Measurements from ENCODE around the gene PHLDB2. TPM values are rescaled to one million over a fixed set of nuclear protein-coding genes. Genes with fewer than 3 reads are reported as not detected.

The PHLDB2 gene
- total RNA-seq = 10 to 100 TPM; 23.5 to 81.5 (median 26.2) TPM

DNA sequence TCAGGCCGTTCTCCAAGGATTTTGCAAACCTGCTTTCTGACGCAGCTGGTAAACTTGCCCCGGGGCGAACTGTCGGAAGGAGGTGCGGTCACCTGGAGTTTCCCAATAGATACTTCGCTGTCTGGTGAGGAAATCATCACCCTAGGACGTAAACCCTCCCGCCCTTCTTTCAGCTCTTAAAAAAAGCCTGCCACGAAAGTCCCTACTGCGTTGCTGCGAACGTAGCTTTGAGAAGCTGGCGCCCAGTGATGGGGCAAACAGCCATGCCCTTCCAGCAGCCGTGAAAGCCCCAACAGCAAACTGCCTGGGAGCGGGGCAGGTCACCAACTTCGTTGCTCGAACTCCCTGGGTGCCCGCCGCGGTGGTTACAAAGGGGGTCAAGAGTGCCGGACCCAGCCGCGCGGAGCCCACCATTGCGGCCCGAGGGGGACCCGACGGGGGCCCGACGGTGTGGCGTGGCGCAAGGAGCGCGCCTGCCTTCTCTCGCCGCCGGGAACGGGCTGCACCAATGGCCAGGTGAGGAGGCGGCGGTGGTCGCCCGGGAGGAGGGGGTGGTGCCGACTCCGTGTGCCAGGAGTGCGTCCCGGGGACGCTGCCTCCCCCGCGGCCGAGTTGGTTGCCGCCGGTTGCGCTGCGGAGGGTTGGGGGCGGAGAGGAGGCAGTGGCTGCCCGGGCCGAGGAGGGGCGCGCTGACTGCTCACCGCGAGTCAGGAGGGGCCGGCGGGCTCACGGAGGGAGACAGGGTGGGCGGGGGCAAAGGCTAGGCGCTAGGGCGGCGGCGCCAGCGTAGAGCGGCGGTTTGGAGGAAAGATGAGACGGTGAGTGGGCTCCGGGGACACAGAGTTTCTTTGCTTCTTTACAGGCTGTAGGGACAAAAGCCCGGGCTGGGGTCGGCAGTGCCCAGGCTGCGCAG is at the start of gene PHLDB2:
PHLDB2 (plus strand) TSS at position 205 of the 913 bp plus-strand sequence. CDS start 24,813 bp downstream, outside the sequence.
- 0 to 1% methylated on average over 26 to 36 of the region's 78 CpGs for WGBS, 2 donors
- peak within 1 kb of the TSS; percentile 74 for H3K4me3 ChIP-seq (ENCODE audit: low read depth, poor library complexity, severe bottlenecking)
- TF ChIP-seq CTCF (IDR thresholded peaks at IDR 0.05) (peak in 1 of 3 donors; percentile 24), POLR2A (IDR thresholded peaks at IDR 0.05) (no peak)
- DNase-seq (ENCODE audit: low spot score in 2 of 2) = peak; percentile 84 to 95
- intact Hi-C loops (cut with DNase I; ENCODE audit: low total_unique reads) = no loop called here

GRCh38 chr3:111810909-111811308 is 48.2 kb upstream of the PHLDB2 start:
- TF ChIP-seq POLR2A (IDR thresholded peaks at IDR 0.05) = no peak
- TF ChIP-seq CTCF (IDR thresholded peaks at IDR 0.05) = no peak
- no peak overlapping the region for H3K4me3 ChIP-seq (ENCODE audit: low read depth, poor library complexity, severe bottlenecking)
- DNase-seq (ENCODE audit: low spot score in 2 of 2) = no peak
- intact Hi-C loops (cut with DNase I; ENCODE audit: low total_unique reads) = no loop called here

DNA sequence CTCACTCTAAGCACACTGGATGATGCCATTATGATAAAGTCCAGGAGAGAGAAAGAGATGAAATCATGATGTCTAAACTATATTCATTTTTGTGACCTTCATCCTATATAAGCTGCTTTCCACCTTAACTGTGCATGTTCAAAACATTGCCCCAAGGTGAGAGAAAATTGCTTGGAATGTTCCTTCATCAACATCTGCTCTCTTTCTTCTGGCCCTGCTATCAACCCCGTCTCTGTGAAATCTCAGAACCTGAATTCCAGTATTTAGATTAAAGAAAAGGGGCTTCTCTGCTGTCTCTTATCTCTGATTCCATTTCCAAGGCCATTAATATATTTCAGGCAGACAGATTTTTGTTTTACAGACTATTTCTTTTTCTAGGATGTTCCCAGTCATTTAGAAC is 47.3 kb upstream of the PHLDB2 start:
- no peak for DNase-seq (ENCODE audit: low spot score in 2 of 2)
- H3K4me3 ChIP-seq (ENCODE audit: low read depth, poor library complexity, severe bottlenecking) = no peak overlapping the region
- TF ChIP-seq POLR2A (IDR thresholded peaks at IDR 0.05) = no peak
- TF ChIP-seq CTCF (IDR thresholded peaks at IDR 0.05) = no peak
- 59 to 63% methylated on average over 1 of the region's 1 CpG for WGBS, 2 donors
- intact Hi-C loops (cut with DNase I; ENCODE audit: low total_unique reads) = no loop called here

DNA sequence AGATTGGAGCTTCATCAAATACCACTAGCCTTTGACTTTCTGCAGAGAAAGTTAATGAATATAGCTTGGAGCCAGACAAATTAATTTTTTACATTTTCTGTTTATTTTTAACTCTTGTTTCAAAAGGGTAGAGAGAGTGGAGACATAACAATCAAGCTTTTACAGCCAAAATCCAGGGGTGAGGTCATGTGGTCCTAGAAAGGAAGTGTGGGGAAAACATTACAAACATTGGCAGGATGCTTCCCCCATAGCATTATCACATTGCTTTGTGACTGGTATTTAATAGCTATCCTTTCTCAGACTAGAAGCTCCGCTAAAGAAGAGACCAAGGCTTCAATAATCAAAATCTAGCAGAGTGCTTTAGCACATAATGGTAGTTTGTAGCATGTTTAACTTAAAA is 46.4 kb upstream of the PHLDB2 start:
- no peak for TF ChIP-seq CTCF (IDR thresholded peaks at IDR 0.05)
- TF ChIP-seq POLR2A (IDR thresholded peaks at IDR 0.05) = no peak
- no peak for DNase-seq (ENCODE audit: low spot score in 2 of 2)
- 77 to 85% methylated on average over 1 of the region's 1 CpG for whole genome bisulfite sequencing, 2 donors
- intact Hi-C loops (cut with DNase I; ENCODE audit: low total_unique reads) = no loop called here
- no peak overlapping the region for H3K4me3 ChIP-seq (ENCODE audit: low read depth, poor library complexity, severe bottlenecking)

DNA sequence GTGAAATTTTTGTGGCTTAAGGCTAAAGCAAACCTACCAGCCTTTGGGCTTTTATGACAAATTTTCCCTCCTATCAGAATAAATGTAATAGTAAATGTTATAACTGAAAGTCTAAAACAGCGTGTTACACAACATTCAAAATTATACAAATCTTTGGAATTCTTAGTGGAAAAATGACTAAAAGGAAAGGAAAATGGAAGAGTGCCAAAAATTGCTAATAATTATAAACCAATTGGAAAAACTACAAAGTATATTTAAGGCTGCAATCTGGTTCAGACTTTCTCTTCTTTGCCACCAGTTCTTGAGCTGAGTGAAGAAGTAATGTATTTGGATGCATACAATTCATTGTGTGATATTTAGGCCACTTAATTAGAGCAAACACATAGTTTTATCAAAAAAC is 45.6 kb upstream of the PHLDB2 start:
- 69 to 73% methylated on average over 1 of the region's 1 CpG for WGBS, 2 donors
- intact Hi-C loops (cut with DNase I; ENCODE audit: low total_unique reads) = no loop called here
- DNase-seq (ENCODE audit: low spot score in 2 of 2) = no peak
- TF ChIP-seq CTCF (IDR thresholded peaks at IDR 0.05) = no peak
- TF ChIP-seq POLR2A (IDR thresholded peaks at IDR 0.05) = no peak
- no peak overlapping the region for H3K4me3 ChIP-seq (ENCODE audit: low read depth, poor library complexity, severe bottlenecking)

Measured in lower leg skin (tissue), 4 donors.